Stimulated activated CD4-positive, alpha-beta T cell treated with anti-CD3 and anti-CD28 coated beads, TNF-alpha, amount 100 ng/mL, for 4 hours (primary cell): ENCODE measurements around the gene SORCS2.

Experiments used
- DNase-seq, 3 experiments: peaks; one replicate each; pipeline ENCODE4 v3.0.0-alpha.2; 2020; ENCODE audit warnings: low read depth in 3 of 3

Gene SORCS2

DNA sequence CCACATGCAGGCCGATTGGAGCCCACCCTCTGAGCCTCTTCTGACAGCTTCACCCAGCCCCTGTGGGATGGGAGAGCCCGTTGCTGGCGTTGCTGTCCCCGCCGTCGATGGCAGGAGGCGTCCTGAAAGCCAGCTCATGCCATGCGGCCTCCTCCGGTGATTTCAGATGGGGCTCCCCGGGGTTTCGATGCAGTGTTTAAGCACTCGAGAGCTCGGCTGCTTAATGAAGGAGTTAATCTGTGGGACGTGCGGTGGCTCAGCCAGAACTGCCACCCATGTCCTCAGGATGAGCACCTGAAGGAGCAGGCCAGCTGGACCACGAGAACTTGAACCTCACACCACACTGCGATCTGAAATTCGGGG is 95.6 kb downstream of the SORCS2 start:
- DNase-seq: no peak

GRCh38 chr4:7288751-7289523 is 96.6 kb downstream of the SORCS2 start:
- no peak for DNase-seq

DNA sequence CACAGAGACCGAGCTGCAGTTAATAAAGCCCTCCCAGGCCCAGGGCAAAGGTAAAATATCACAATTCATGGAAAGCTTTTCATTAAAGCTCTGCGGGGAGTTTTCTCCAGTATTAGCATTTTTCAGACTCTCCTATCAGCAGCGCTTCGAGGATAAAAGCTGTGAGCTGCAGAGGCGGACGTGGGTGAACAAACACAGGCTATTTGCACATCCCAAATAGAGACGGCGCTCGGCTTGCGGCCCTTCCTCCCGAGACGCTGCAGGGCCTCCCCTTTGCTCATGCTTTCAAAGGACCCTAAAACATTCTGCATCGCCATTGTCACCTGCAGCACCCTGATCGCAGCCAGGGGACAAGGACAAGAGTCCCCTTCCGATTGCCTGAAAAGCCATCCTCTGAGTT is 97.3 kb downstream of the SORCS2 start:
- DNase-seq: no peak

DNA sequence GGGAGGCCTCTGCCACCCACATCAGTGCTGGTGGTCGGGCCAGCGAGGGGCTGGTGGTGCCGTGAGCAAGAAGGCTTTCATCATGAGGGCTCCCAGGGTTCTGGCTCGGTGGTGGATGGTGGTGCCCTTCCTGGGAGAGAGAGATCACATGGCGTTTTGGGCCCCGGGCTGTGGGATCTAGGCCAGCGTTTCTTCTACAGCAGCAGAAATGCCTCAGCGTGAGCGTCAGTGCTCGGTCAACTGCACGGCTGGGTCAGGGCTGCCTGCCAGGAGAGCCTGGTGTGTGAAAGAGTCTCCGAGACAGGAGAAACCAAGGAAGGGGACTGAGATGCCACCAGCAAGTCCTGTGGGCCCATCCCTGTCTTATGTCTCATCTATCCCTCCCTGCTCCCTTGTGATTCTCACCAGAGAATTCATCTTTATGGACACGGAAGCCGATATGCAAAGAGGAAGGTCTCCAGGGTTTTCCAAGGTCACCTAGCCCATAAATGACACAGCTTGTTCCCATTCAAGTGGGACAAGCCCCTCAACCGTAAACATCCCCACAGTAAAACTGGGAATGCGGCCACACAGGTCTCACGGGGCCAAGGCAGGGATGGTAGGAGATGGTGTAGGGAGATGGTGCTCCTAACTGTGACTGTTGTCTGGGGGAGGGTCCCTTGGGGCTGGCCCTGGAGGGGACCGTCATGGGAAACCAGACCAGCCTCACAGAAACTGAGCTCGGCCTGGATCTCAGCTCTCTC is 99.2 kb downstream of the SORCS2 start:
- no peak for DNase-seq

DNA sequence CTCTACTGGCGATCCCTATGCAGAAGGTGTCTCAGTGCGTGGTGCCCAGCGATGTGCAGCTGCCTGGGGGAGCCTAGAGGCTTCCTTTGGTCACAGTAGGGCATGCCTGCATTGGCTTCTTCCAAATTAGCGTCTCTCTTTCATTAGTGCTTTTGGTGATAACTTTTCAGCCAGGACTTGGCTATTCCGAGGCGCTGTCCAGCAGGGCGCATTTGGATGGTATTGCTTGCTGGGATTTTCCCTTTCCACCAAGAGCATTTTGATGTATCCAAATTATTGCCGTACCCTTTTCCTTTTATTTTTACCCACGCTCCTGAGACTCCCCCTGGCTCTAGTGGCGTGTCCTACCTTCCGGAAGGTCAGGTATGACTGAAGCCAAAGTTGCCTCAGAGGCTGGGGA is 101.4 kb downstream of the SORCS2 start:
- DNase-seq: no peak

- DNase-seq: no peak
These were observed 101.9 kb downstream of the SORCS2 start for GRCh38 chr4:7294176-7294756.

- no peak for DNase-seq
These were observed 103.0 kb downstream of the SORCS2 start for GRCh38 chr4:7295197-7295910.

DNA sequence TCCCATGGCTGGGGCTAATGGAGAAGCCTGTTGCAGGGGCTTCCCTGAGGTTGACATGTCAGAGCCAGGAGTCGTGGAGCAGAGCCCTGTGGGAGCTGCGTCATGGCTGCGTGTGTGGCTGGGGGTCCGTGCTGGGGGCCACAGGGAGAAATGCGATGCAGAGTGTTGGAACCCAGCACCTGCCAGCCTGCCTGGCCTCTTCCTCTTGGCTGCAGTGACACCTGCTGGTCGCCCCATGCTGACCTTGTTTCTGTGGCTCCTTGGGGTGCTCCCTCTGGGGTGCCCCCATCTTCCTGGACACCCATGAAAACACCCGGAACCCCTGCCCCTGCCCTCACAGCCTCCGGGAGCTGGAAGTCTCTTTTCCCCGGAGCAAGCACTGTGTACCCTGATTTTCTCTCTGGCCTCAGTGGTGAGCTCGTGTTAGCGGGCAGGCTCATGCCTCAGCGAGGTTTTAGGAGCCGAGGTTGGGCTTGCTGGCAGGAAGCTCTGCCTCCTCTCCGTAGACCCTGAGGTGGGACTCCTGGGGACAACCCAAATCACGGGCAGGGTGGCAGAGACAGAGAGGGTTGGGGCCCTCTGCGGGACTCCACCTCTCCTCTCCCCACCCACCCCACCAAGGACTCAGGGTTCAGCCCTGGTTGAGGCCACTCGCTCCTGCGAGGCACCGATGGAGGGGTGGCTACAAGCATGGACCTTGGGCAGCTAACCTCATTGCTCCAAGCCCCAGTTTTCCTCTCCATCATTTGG is 103.7 kb downstream of the SORCS2 start:
- no peak for DNase-seq

DNA sequence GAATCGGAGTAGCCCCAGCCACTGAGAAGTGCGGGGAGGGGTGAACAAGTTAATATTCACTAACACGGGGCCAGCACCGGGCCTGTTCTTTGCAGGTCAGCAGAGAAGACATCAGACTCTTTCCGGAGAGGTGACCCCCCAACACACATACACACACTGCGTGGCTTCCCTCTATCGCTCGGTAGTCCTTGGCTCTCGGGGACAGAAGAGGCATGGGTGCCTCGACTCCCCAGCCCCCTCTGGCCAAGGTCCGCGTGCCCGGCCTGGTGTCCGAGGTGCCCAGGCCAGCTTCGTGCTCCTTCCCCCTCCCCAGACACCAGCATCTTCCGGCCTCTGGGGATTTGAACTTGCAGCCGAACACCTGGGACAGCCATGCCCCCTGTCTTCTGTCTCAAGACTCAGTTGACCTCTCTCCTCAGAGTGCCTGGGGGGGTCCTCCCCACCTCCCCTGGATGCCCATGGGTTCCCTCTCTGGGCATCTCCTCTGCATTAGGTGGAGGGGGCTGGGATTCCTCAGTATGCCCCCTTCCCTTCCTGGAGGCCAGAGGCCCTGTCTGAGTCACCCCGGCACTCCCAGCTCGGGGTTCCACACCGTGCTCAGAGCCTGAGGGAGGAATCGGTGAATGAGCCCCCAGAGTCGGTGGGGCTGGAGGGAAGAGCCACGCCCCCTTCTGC is 104.5 kb downstream of the SORCS2 start:
- DNase-seq: no peak

GRCh38 chr4:7297374-7297773 is 105.0 kb downstream of the SORCS2 start:
- DNase-seq: no peak

DNA sequence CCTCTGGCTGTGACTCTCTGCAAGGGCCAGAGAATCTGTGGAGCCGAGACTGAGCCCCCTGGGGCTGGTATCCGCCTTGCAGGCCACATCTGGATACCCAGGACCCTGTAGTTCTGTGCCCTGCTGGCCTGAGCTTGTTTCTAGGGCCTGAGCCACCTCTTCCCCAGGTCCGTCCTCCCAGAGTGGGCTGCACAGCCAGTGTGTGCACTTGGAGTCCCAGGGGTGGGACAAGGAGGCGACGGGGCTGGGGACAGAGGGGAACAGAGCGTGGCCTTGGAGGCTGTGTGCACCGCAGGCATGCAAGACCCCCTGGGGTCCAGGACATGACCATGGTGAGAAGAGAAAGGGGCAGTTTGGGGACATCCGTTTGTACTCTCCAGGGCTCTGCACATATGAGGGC is 105.5 kb downstream of the SORCS2 start:
- no peak for DNase-seq

- no peak for DNase-seq
These were observed 106.3 kb downstream of the SORCS2 start for GRCh38 chr4:7298619-7299009.

DNA sequence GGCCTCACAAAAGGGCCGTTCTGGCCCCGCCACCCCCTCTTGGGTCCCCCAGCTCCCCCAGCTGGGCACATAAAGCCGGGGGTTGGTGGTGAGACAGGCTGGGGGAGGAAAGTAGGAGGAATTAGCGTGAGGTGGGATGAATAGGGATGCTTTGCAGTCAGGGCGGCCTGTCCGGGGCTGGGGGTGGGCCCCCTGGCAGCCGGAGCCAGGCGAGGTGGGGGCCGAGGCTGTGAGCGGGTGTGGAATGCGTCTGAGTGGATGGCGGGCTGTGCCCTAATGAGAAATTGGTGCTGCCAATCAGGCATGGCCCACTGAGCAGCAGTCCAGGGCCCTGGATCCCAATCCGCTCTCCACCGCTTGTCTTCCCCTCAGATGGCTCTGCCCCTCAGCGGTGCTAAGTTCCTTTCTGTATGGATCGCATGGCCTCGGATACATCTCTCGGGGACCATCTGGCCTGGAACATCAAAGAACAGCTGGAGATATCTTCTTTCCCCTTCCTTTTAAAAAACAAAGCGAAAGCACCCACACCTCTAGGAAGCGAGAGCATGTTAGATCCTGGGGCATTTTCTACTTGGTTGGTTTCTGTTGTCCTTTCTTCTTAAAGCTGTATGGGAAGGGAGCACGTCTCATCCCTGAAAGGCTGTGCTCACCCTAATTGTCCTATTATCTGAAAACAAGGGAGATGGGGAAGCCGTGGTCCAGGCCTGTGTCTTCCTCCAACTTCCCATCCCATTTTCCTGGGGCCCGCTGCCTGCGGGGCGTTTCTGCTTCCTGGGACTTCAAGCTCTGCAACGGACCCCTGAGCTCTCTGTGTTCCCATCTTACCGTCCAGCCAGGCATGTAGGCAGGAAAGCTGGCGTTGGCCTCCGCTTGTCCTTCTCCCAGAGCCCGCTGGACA is 106.9 kb downstream of the SORCS2 start:
- DNase-seq: no peak

DNA sequence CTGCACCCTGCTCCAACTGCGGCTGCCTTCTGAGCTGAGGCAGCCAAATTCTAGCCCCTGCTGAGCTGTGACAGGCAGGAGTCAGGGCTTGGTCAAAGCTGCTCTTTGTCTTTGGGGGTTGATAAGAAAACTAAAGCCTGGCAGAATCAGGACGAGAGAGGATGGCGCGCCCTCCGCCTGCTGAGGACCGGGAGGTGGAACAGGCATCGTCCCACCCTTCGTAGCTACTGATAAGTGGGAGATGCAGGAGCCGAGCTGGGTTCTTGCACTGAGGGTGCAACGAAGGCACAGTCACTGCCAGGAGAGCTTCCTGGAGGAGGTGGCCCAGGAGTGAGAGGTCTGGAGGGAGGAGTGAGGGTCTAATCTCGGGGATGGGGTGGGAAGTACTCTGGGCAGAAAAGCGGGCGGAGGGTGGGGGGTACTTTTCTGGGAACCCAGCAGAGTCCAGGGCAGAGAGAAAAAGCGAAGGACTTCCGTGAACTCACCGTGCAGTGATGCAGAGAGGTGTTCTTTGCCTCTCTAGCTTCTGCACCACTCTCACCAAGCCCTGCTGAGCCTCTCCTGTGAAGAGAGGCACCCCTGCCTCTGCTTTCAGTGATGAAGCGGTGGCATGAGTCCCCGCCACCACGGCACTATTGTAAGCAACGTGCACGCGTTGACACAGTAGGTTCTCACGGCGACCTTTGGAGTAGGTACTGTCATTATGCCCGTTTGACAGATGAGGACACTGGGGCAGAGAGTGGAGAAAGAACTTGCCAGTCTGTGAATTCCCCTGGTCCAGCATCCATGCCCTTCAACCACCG is 107.8 kb downstream of the SORCS2 start:
- DNase-seq: no peak

- no peak for DNase-seq
These were observed 108.4 kb downstream of the SORCS2 start for GRCh38 chr4:7300711-7301095.

DNA sequence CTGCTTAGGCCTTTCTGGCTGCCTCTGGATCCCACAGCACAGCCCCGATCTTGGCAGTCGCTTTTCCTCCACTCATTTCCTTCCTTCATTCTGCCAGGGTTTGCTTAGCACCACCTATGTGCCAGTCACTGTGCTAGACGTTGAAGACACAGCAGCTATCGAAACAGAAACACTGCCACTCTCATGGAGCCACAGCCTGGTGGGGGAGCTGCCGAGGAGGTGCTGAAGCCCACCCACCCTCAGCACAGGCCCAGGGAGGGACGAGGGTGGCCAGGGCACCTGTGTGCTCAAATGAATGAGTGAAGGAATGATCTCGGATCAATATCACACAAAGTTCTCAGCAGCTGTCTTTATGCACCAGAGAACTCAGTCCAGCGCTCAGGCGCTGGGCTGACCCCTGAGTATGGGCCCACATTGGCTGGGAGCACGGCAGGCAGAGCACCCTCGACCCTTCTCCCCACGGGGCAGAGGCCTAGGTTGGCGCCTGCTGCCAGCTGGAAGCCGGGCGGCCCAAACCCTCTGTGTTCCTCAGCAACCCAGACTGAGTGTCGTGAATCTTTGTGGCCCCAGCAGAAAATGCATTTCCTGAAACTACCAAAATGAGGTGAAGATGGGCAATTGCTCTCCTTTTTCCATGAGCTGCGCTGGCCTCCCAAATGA is 108.9 kb downstream of the SORCS2 start:
- DNase-seq: no peak

DNA sequence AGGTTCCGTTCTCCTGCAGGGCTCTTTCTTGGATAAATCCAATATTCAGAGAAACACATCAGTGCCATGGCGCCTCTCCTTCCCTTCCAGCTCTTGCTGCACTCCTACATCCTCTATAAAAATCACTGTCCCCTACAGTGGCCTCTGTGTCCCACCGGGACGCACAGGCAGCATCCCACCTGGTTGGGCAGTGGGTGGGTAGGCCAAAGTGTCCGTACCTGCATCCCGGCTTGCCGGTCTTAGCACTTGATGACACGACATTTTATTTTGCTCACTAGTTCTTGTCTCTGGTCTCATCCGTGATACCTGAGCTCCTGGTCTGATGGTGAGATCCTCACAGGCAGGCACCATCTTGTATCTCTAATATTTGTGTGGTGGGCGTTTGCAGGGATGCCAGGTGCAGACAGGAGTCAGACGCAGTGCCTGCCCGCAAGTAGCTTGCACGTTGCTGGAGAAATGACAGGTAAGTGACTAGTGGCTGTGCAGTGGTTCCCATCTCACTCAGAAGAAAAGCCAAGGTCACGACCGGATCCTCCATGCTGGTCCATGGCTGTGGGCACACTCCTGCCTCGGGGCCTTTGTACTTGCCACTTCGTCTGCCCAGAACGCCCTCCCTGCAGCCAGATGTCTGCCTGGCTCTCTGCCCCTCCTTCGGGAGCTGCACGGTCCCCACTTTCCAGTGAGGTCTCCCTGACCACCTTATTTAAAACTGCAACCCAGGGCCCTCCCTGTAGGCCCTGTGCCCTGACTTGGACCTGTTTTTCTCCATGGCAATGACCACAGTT is 109.7 kb downstream of the SORCS2 start:
- DNase-seq: no peak
